A549 (cell line): ENCODE measurements around the gene NBL1. TPM values are rescaled to one million over a fixed set of nuclear protein-coding genes. Genes with fewer than 3 reads are reported as not detected.

Experiments
- ATAC-seq, 2 experiments: fragments of 200-7000 bp in 1 of 2; fragments of >200 bp in 1 of 2; cut with Nextera tagmentation in 1 of 2; cut with Tn5 transposase in 1 of 2; 3 replicates each; pipeline versions ENCODE4 v1.8.0 to v1.9.1; 2018 to 2020; ENCODE audit warnings: mild to moderate bottlenecking in 1 of 2, moderate library complexity in 1 of 2
- CTCF ChIA-PET: fragments of 300-600 bp; sonication (Branson Sonifier 250); formaldehyde crosslinking; extraction: SDS; loops from one replicate; lab custom pipeline; 2021; ENCODE audit warnings: antibody characterized with exemption, inconsistent platforms; lab: Yijun Ruan, JAX
- POLR2A ChIA-PET: fragments of 350-600 bp; formaldehyde crosslinking; extraction: SDS; loops from one replicate; lab custom pipeline; 2021; ENCODE audit warnings: antibody characterized with exemption, inconsistent platforms; lab: Yijun Ruan, JAX
- DNase-seq, 2 experiments: peaks; one replicate each; pipeline versions ENCODE4 v3.0.0 to v3.0.0-alpha.2; 2011 to 2016; ENCODE audit warnings: low read depth in 1 of 2, low spot score in 1 of 2
- FAIRE-seq: peaks from 2 replicates; lab custom pipeline; 2011; peaks lifted over from hg19 to GRCh38; lab: Jason Lieb, UNC
- H3K27ac ChIP-seq, 2 experiments: fragments of >200 bp; sonication (Bioruptor Twin); formaldehyde crosslinking; 3 replicates each; pipeline ENCODE4 v1.5.1; 2016 to 2017
- H3K4me1 ChIP-seq: fragments of >200 bp; sonication (Bioruptor Twin); formaldehyde crosslinking; 3 replicates; pipeline ENCODE4 v1.6.1; 2016
- H3K4me2 ChIP-seq: fragments of >200 bp; sonication (Bioruptor Twin); formaldehyde crosslinking; 3 replicates; pipeline ENCODE4 v1.6.1; 2016
- H3K4me3 ChIP-seq: fragments of >200 bp; sonication (Bioruptor Twin); formaldehyde crosslinking; 3 replicates; pipeline ENCODE4 v1.5.1; 2016
- H3K9me3 ChIP-seq: fragments of >200 bp; sonication (Bioruptor Twin); formaldehyde crosslinking; 3 replicates; pipeline ENCODE4 v1.6.1; 2016
- ATOH8 ChIP-seq: fragments of 250-450 bp; sonication (Bioruptor Pico); IDR thresholded peaks from 2 replicates; pipeline ENCODE4 v1.5.0; 2020; ENCODE audit warnings: low read depth, mild to moderate bottlenecking, moderate library complexity
- CHD4 ChIP-seq: fragments of 200-600 bp; sonication (generic); IDR thresholded peaks from 2 replicates; pipeline ENCODE4 v1.6.1; 2016; ENCODE audit warnings: antibody characterized with exemption, mild to moderate bottlenecking, borderline replicate concordance
- EHF ChIP-seq: fragments of 250-450 bp; sonication (Bioruptor Pico); IDR thresholded peaks from 2 replicates; pipeline ENCODE4 v1.5.0; 2020; ENCODE audit warnings: mild to moderate bottlenecking
- ELK1 ChIP-seq: fragments of 150-350 bp; IDR thresholded peaks from 2 replicates; pipeline ENCODE4 v1.6.1; 2014; ENCODE audit warnings: low read depth, mild to moderate bottlenecking, low read length
- FOSL2 ChIP-seq, 2 experiments: fragments of 450-650 bp in 1 of 2; fragments of >200 bp in 1 of 2; sonication (Bioruptor Twin) in 1 of 2; formaldehyde crosslinking; IDR thresholded peaks; 2 replicates each; pipeline versions ENCODE4 v1.5.0 to v1.6.1; 2016 to 2020; ENCODE audit warnings: mild to moderate bottlenecking in 1 of 2, moderate library complexity in 1 of 2
- FOXS1 ChIP-seq: fragments of 250-450 bp; sonication (Bioruptor Pico); IDR thresholded peaks from 2 replicates; pipeline ENCODE4 v1.5.0; 2020; ENCODE audit warnings: mild to moderate bottlenecking, moderate library complexity
- KDM1A ChIP-seq: fragments of 200-600 bp; sonication (generic); IDR thresholded peaks from 2 replicates; pipeline ENCODE4 v1.6.1; 2016; ENCODE audit warnings: low read depth, mild to moderate bottlenecking
- NFE2L2 ChIP-seq: fragments of 150-350 bp; conservative IDR thresholded peaks from 2 replicates; pipeline ENCODE4 v1.6.1; 2014; ENCODE audit warnings: low read length
- NPAS2 ChIP-seq: fragments of 250-450 bp; sonication (Bioruptor Pico); IDR thresholded peaks from 2 replicates; pipeline ENCODE4 v1.8.0; 2022; ENCODE audit warnings: mild to moderate bottlenecking, moderate library complexity, borderline replicate concordance
- RAD21 ChIP-seq, 2 experiments: fragments of >200 bp in 1 of 2; sonication (Bioruptor Twin) in 1 of 2; formaldehyde crosslinking in 1 of 2; IDR thresholded peaks in 1 of 2; conservative IDR thresholded peaks in 1 of 2; 2 replicates in 1 of 2; 3 replicates in 1 of 2; pipeline ENCODE4 v1.6.1; 2012 to 2018; ENCODE audit warnings: inconsistent platforms in 1 of 2
- RARB ChIP-seq: fragments of 250-450 bp; sonication (Bioruptor Pico); IDR thresholded peaks from 2 replicates; pipeline ENCODE4 v1.8.0; 2021; ENCODE audit warnings: mild to moderate bottlenecking, moderate library complexity
- RCOR1 ChIP-seq: fragments of 150-350 bp; IDR thresholded peaks from 2 replicates; pipeline ENCODE4 v1.6.1; 2014; ENCODE audit warnings: antibody characterized with exemption, low read length, low read depth
- REST ChIP-seq: fragments of 200-600 bp; sonication (generic); IDR thresholded peaks from 2 replicates; pipeline ENCODE4 v1.6.1; 2016; ENCODE audit warnings: antibody characterized with exemption, mild to moderate bottlenecking, moderate library complexity
- RNF2 ChIP-seq: fragments of 200-600 bp; sonication (generic); IDR thresholded peaks from 2 replicates; pipeline ENCODE4 v1.6.1; 2016; ENCODE audit warnings: low read depth, mild to moderate bottlenecking, antibody characterized with exemption, moderate library complexity, borderline replicate concordance
- SREBF2 ChIP-seq: fragments of 450-650 bp; IDR thresholded peaks from 2 replicates; pipeline ENCODE4 v1.6.1; 2014; ENCODE audit warnings: mild to moderate bottlenecking, moderate library complexity
- WGBS: methylation state at CpG from one replicate; pipeline ENCODE4 v1.1.6; 2017; ENCODE audit errors: missing lambda C conversion rate; 5-methylcytosine and 5-hydroxymethylcytosine counted together
- polyA plus RNA-seq, 4 experiments: library from polyadenylated mRNA; depleted of rRNA in 3 of 4; stranded (reverse); fragments of >200 nt; fragmentation: RNase III in 1 of 4; extraction: RNeasy Plus Mini Kit Qiagen cat#74134 plus additional on column Dnase treatment in 1 of 4; gene quantifications; 2 replicates in 3 of 4; 3 replicates in 1 of 4; pipeline ENCODE4 v1.2.3, GENCODE V29; 2011 to 2017
- TF ChIP-seq, protein P1 (sequence below): fragments of 450-650 bp; IDR thresholded peaks from 2 replicates; pipeline ENCODE4 v1.6.1; 2014; ENCODE audit warnings: antibody characterized with exemption
- TF ChIP-seq, protein P2 (sequence below): IDR thresholded peaks from 2 replicates; pipeline ENCODE4 v1.6.1; 2012; ENCODE audit warnings: low read depth, borderline replicate concordance

Gene NBL1
- polyA plus RNA-seq, 2 of the 4 experiments (the other 2 are of a cell fraction), result 16.3 to 19.0 TPM

- ChIA-PET CTCF (interaction anchor here (1.0 to 2.3 kb wide), 2 partner anchors 20 to 31 kb away, joined by 3 to 6 read pairs; no protein-coding TSS in a partner anchor), POLR2A (no interaction called here)
- Histone ChIP-seq H3K9me3 (no peaks in the 10 kb centered on the region), H3K4me1 (peaks cover 27% of the 10 kb centered on the region), H3K27ac (no peak overlapping the region), H3K4me3 (no peak overlapping the region), H3K4me2 (no peak overlapping the region)
- TF ChIP-seq RNF2 (no peak), RAD21 (conservative IDR thresholded peaks at IDR 0.05 in 1 of 2, IDR thresholded peaks at IDR 0.05 in 1 of 2) (no peak), CHD4 (no peak)
- 95% methylated on average over 3 of the region's 3 CpGs for WGBS
- DNase-seq (no peak), ATAC-seq (no peak), FAIRE-seq (no peak)
Observed at GRCh38 chr1:19620786-19621185, 23.3 kb upstream of the NBL1 start.

- Histone ChIP-seq H3K4me1 (peaks cover 22% of the 10 kb centered on the region), H3K4me3 (no peak overlapping the region), H3K4me2 (no peak overlapping the region), H3K9me3 (no peaks in the 10 kb centered on the region), H3K27ac (no peak overlapping the region)
- TF ChIP-seq KDM1A, result no peak
- no peak for TF ChIP-seq ATOH8 (CRISPR knock-in tag)
- no peak for TF ChIP-seq NPAS2
- TF ChIP-seq, protein P1, sequence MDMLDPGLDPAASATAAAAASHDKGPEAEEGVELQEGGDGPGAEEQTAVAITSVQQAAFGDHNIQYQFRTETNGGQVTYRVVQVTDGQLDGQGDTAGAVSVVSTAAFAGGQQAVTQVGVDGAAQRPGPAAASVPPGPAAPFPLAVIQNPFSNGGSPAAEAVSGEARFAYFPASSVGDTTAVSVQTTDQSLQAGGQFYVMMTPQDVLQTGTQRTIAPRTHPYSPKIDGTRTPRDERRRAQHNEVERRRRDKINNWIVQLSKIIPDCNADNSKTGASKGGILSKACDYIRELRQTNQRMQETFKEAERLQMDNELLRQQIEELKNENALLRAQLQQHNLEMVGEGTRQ, result no peak
- no peak for TF ChIP-seq FOSL2 (IDR thresholded peaks at IDR 0.05)
- TF ChIP-seq FOSL2 (CRISPR knock-in tag; IDR thresholded peaks at IDR 0.05), result no peak
- TF ChIP-seq, protein P2, sequence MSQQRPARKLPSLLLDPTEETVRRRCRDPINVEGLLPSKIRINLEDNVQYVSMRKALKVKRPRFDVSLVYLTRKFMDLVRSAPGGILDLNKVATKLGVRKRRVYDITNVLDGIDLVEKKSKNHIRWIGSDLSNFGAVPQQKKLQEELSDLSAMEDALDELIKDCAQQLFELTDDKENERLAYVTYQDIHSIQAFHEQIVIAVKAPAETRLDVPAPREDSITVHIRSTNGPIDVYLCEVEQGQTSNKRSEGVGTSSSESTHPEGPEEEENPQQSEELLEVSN, result no peak
- no peak for TF ChIP-seq RCOR1
- TF ChIP-seq EHF, result no peak
- TF ChIP-seq ELK1, result no peak
- no peak for TF ChIP-seq SREBF2
- no peak for TF ChIP-seq NFE2L2
- no peak for TF ChIP-seq REST
- TF ChIP-seq FOXS1 (CRISPR knock-in tag), result no peak
- no peak for TF ChIP-seq RARB (CRISPR knock-in tag)
- ChIA-PET POLR2A (no interaction called here), CTCF (interaction anchor here (1.0 kb wide), 1 partner anchor 20 kb away, joined by 3 read pairs; no protein-coding TSS in a partner anchor)
- FAIRE-seq (no peak), ATAC-seq (no peak), DNase-seq (no peak)
- 98% methylated on average over 3 of the region's 4 CpGs for WGBS
Observed at GRCh38 chr1:19621274-19621950, 22.7 kb upstream of the NBL1 start.
